ENCODE data around the gene BMP7.

- TF ChIP-seq PATZ1 (CRISPR knock-in tag; IDR thresholded peaks at IDR 0.05; ENCODE audit: borderline replicate concordance): no peak
- TF ChIP-seq TCF4 (CRISPR knock-in tag; IDR thresholded peaks at IDR 0.05; ENCODE audit: borderline replicate concordance): no peak
- no peak for TF ChIP-seq PPARA (CRISPR knock-in tag; IDR thresholded peaks at IDR 0.05; ENCODE audit: borderline replicate concordance)
- TF ChIP-seq ZNF8 (CRISPR knock-in tag; IDR thresholded peaks at IDR 0.05): no peak
- no peak for TF ChIP-seq CREB5 (CRISPR knock-in tag; IDR thresholded peaks at IDR 0.05; ENCODE audit: low read depth)
- no peak for TF ChIP-seq CSDC2 (CRISPR knock-in tag; IDR thresholded peaks at IDR 0.05)
- TF ChIP-seq ARNTL (CRISPR knock-in tag; IDR thresholded peaks at IDR 0.05; ENCODE audit: borderline replicate concordance, low read depth): no peak
Measured at GRCh38 chr20:57128044-57128757, 138.2 kb downstream of the BMP7 start.
